HepG2 (cell line): ENCODE results near the gene CTXN1. TPM values are rescaled to one million over a fixed set of nuclear protein-coding genes. Genes with fewer than 3 reads are reported as not detected.

Experiments
- FOXA3 ChIP-seq: IDR thresholded peaks from 2 replicates; pipeline ENCODE4 v1.6.1; 2016; ENCODE audit warnings: missing genetic modification reagents, missing compliant biosample characterization
- HMG20A ChIP-seq: IDR thresholded peaks from 2 replicates; pipeline ENCODE4 v1.6.1; 2016; ENCODE audit warnings: borderline replicate concordance
- MBNL3 ChIP-seq: fragments of 250-450 bp; sonication (Bioruptor Pico); conservative IDR thresholded peaks from 2 replicates; pipeline ENCODE4 v1.8.0; 2022; ENCODE audit warnings: mild to moderate bottlenecking, inconsistent platforms
- SP4 ChIP-seq: sonication (generic); formaldehyde crosslinking; IDR thresholded peaks from 2 replicates; pipeline ENCODE4 v1.8.1; 2023; ENCODE audit warnings: mild to moderate bottlenecking, missing genetic modification reagents
- TERF1 ChIP-seq: sonication (generic); formaldehyde crosslinking; IDR thresholded peaks from 2 replicates; pipeline ENCODE4 v1.8.0; 2022; ENCODE audit warnings: mild to moderate bottlenecking, missing genetic modification reagents, moderate library complexity
- ZFP41 ChIP-seq: sonication (generic); formaldehyde crosslinking; IDR thresholded peaks from 2 replicates; pipeline ENCODE4 v1.4.0; 2020; ENCODE audit warnings: mild to moderate bottlenecking, missing genetic modification reagents, borderline replicate concordance
- ZFP62 ChIP-seq: sonication (generic); formaldehyde crosslinking; IDR thresholded peaks from 2 replicates; pipeline ENCODE4 v1.4.0; 2020; ENCODE audit warnings: missing genetic modification reagents
- ZNF33B ChIP-seq: sonication (generic); formaldehyde crosslinking; IDR thresholded peaks from 2 replicates; pipeline ENCODE4 v1.5.1; 2020; ENCODE audit warnings: mild to moderate bottlenecking, missing genetic modification reagents
- ZNF512B ChIP-seq: sonication (generic); formaldehyde crosslinking; IDR thresholded peaks from 2 replicates; pipeline ENCODE4 v1.5.1; 2020; ENCODE audit warnings: missing genetic modification reagents, mild to moderate bottlenecking, borderline replicate concordance
- ZNF704 ChIP-seq: sonication (generic); formaldehyde crosslinking; IDR thresholded peaks from 2 replicates; pipeline ENCODE4 v1.8.1; 2023; ENCODE audit warnings: mild to moderate bottlenecking, inconsistent platforms, moderate library complexity, missing genetic modification reagents, borderline replicate concordance
- ZNF747 ChIP-seq: sonication (generic); formaldehyde crosslinking; IDR thresholded peaks from 2 replicates; pipeline ENCODE4 v1.8.1; 2023; ENCODE audit warnings: missing genetic modification reagents, mild to moderate bottlenecking, borderline replicate concordance
- ZNF841 ChIP-seq: sonication (generic); formaldehyde crosslinking; IDR thresholded peaks from 2 replicates; pipeline ENCODE4 v1.8.1; 2023; ENCODE audit warnings: missing genetic modification reagents, borderline replicate concordance
- ZNF850 ChIP-seq: sonication (generic); formaldehyde crosslinking; conservative IDR thresholded peaks from 2 replicates; pipeline ENCODE4 v1.9.0; 2021; ENCODE audit warnings: mild to moderate bottlenecking, missing genetic modification reagents
- polyA plus RNA-seq, 8 experiments: library from polyadenylated mRNA; depleted of rRNA in 3 of 8; stranded (reverse) in 7 of 8; unstranded in 1 of 8; fragments of >200 nt; fragmentation: Illumina TruSeq in 4 of 8; extraction: Trizol in 4 of 8; gene quantifications; 2 replicates each; pipeline versions ENCODE4 v1.2.1 to v1.2.3, GENCODE V29; 2011 to 2016; ENCODE audit warnings: low read depth in 4 of 8, missing spikeins in 1 of 8, mixed read lengths in 1 of 8; ENCODE audit not compliant: insufficient read depth in 1 of 8
- total RNA-seq, 5 experiments: library from RNA; depleted of rRNA; stranded (reverse); fragments of >200 nt; fragmentation: Illumina TruSeq; extraction: Trizol; gene quantifications; 2 replicates each; pipeline ENCODE4 v1.2.3, GENCODE V29; 2016; ENCODE audit warnings: low read depth in 1 of 5
- TF ChIP-seq, protein P1 (sequence below): sonication (generic); formaldehyde crosslinking; IDR thresholded peaks from 2 replicates; pipeline ENCODE4 v1.4.0; 2020; ENCODE audit warnings: missing genetic modification reagents
- TF ChIP-seq, protein P2 (sequence below): sonication (generic); formaldehyde crosslinking; IDR thresholded peaks from 2 replicates; pipeline ENCODE4 v1.4.0; 2020; ENCODE audit warnings: missing genetic modification reagents

Gene CTXN1
- total and polyA plus RNA-seq, 2 of the 13 experiments (the other 11 are each of a cell fraction or from before 2014, with no cell fraction given) = 0.11 TPM; not detected in 1

GRCh38 chr19:7925171-7925851, 624 bp downstream of the CTXN1 start (continued):
- no peak for TF ChIP-seq ZNF747 (CRISPR knock-in tag)
- TF ChIP-seq, protein P1, sequence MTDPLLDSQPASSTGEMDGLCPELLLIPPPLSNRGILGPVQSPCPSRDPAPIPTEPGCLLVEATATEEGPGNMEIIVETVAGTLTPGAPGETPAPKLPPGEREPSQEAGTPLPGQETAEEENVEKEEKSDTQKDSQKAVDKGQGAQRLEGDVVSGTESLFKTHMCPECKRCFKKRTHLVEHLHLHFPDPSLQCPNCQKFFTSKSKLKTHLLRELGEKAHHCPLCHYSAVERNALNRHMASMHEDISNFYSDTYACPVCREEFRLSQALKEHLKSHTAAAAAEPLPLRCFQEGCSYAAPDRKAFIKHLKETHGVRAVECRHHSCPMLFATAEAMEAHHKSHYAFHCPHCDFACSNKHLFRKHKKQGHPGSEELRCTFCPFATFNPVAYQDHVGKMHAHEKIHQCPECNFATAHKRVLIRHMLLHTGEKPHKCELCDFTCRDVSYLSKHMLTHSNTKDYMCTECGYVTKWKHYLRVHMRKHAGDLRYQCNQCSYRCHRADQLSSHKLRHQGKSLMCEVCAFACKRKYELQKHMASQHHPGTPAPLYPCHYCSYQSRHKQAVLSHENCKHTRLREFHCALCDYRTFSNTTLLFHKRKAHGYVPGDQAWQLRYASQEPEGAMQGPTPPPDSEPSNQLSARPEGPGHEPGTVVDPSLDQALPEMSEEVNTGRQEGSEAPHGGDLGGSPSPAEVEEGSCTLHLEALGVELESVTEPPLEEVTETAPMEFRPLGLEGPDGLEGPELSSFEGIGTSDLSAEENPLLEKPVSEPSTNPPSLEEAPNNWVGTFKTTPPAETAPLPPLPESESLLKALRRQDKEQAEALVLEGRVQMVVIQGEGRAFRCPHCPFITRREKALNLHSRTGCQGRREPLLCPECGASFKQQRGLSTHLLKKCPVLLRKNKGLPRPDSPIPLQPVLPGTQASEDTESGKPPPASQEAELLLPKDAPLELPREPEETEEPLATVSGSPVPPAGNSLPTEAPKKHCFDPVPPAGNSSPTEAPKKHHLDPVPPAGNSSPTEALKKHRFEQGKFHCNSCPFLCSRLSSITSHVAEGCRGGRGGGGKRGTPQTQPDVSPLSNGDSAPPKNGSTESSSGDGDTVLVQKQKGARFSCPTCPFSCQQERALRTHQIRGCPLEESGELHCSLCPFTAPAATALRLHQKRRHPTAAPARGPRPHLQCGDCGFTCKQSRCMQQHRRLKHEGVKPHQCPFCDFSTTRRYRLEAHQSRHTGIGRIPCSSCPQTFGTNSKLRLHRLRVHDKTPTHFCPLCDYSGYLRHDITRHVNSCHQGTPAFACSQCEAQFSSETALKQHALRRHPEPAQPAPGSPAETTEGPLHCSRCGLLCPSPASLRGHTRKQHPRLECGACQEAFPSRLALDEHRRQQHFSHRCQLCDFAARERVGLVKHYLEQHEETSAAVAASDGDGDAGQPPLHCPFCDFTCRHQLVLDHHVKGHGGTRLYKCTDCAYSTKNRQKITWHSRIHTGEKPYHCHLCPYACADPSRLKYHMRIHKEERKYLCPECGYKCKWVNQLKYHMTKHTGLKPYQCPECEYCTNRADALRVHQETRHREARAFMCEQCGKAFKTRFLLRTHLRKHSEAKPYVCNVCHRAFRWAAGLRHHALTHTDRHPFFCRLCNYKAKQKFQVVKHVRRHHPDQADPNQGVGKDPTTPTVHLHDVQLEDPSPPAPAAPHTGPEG (CRISPR knock-in tag) = peak; percentile 88; the same call in 1 of the 2 replicates
- TF ChIP-seq ZFP62 = no peak
- no peak for TF ChIP-seq MBNL3 (CRISPR knock-in tag)
- TF ChIP-seq FOXA3 (CRISPR knock-in tag) = peak; percentile 29; the same call in 1 of the 2 replicates
- peak; percentile 88; the same call in 1 of the 2 replicates for TF ChIP-seq ZFP41 (CRISPR knock-in tag)
- no peak for TF ChIP-seq ZNF33B
- TF ChIP-seq ZNF512B (CRISPR knock-in tag) = no peak
- 0 out of 2 replicates have a peak, but pooled peaks have one; percentile 61 for TF ChIP-seq ZNF841 (CRISPR knock-in tag)
- TF ChIP-seq ZNF704 = no peak
- TF ChIP-seq ZNF850 (CRISPR knock-in tag) = no peak
- TF ChIP-seq, protein P2, sequence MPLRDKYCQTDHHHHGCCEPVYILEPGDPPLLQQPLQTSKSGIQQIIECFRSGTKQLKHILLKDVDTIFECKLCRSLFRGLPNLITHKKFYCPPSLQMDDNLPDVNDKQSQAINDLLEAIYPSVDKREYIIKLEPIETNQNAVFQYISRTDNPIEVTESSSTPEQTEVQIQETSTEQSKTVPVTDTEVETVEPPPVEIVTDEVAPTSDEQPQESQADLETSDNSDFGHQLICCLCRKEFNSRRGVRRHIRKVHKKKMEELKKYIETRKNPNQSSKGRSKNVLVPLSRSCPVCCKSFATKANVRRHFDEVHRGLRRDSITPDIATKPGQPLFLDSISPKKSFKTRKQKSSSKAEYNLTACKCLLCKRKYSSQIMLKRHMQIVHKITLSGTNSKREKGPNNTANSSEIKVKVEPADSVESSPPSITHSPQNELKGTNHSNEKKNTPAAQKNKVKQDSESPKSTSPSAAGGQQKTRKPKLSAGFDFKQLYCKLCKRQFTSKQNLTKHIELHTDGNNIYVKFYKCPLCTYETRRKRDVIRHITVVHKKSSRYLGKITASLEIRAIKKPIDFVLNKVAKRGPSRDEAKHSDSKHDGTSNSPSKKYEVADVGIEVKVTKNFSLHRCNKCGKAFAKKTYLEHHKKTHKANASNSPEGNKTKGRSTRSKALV (CRISPR knock-in tag) = peak; percentile 86
- TF ChIP-seq HMG20A (CRISPR knock-in tag) = no peak
- TF ChIP-seq SP4 = 0 out of 2 replicates have a peak, but pooled peaks have one; percentile 24
- peak; percentile 69; the same call in 1 of the 2 replicates for TF ChIP-seq TERF1 (CRISPR knock-in tag)
